ENCODE data around the gene UTS2R.

DNA sequence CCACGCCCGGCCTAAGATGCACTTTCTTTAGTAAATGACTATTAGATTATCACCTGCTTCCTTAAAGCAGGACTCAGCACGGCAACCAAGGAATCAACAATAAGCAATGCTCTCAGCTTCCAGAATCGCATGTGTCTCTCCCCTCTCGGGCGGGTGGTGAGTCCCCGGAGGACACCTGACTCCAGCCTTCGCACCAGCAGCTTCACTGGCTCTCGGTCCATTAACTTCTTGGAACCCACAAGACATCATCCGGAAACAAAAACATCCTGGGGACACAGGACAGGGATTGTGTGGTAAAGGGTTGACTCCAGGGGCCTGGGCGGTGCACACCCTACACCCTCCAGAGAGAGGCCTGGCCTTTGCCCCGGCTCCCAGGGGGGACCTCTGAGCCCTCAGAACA is 22.7 kb downstream of the UTS2R start:
- TF ChIP-seq, protein P1, sequence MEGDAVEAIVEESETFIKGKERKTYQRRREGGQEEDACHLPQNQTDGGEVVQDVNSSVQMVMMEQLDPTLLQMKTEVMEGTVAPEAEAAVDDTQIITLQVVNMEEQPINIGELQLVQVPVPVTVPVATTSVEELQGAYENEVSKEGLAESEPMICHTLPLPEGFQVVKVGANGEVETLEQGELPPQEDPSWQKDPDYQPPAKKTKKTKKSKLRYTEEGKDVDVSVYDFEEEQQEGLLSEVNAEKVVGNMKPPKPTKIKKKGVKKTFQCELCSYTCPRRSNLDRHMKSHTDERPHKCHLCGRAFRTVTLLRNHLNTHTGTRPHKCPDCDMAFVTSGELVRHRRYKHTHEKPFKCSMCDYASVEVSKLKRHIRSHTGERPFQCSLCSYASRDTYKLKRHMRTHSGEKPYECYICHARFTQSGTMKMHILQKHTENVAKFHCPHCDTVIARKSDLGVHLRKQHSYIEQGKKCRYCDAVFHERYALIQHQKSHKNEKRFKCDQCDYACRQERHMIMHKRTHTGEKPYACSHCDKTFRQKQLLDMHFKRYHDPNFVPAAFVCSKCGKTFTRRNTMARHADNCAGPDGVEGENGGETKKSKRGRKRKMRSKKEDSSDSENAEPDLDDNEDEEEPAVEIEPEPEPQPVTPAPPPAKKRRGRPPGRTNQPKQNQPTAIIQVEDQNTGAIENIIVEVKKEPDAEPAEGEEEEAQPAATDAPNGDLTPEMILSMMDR (IDR thresholded peaks at IDR 0.05 in 4 of 5, conservative IDR thresholded peaks at IDR 0.05 in 1 of 5), result no peak
- no peak for TF ChIP-seq POLR2A (IDR thresholded peaks at IDR 0.05)
